GM23248 (cell line): ENCODE data around the gene SP4. TPM values are rescaled to one million over a fixed set of nuclear protein-coding genes. Genes with fewer than 3 reads are reported as not detected.

ENCODE experiments used
- DNase-seq: peaks from one replicate; pipeline ENCODE4 v3.0.0-alpha.2; 2015
- H2AFZ ChIP-seq: fragments of 200-600 bp; sonication (generic); 2 replicates; pipeline ENCODE4 v1.6.1; 2016; ENCODE audit warnings: antibody characterized with exemption
- H3F3A ChIP-seq: fragments of 200-600 bp; sonication (generic); 2 replicates; pipeline ENCODE4 v1.6.1; 2016; ENCODE audit warnings: mild to moderate bottlenecking, antibody characterized with exemption, mixed run types; ENCODE audit not compliant: insufficient read depth
- H3K27ac ChIP-seq: fragments of 200-600 bp; sonication (generic); 2 replicates; pipeline ENCODE4 v1.5.1; 2016; ENCODE audit warnings: mild to moderate bottlenecking
- H3K27me3 ChIP-seq: fragments of 200-600 bp; sonication (generic); replicated peaks from 2 replicates; pipeline ENCODE4 v1.6.1; 2016; ENCODE audit warnings: mild to moderate bottlenecking; ENCODE audit not compliant: insufficient read depth
- H3K36me3 ChIP-seq: fragments of 200-600 bp; sonication (generic); 2 replicates; pipeline ENCODE4 v1.6.1; 2016; ENCODE audit warnings: low read depth, mild to moderate bottlenecking
- H3K4me1 ChIP-seq: fragments of 200-600 bp; sonication (generic); 2 replicates; pipeline ENCODE4 v1.6.1; 2016; ENCODE audit warnings: mild to moderate bottlenecking; ENCODE audit not compliant: insufficient read depth
- H3K4me2 ChIP-seq: fragments of 200-600 bp; sonication (generic); one replicate; pipeline ENCODE4 v1.6.1; 2016; ENCODE audit warnings: mild to moderate bottlenecking; ENCODE audit not compliant: unreplicated experiment
- H3K4me3 ChIP-seq: fragments of 200-600 bp; sonication (generic); 2 replicates; pipeline ENCODE4 v1.5.1; 2016; ENCODE audit warnings: mild to moderate bottlenecking
- H3K79me2 ChIP-seq: fragments of 200-600 bp; sonication (generic); 2 replicates; pipeline ENCODE4 v1.6.1; 2016; ENCODE audit warnings: mild to moderate bottlenecking; ENCODE audit not compliant: insufficient read depth
- H3K9ac ChIP-seq: fragments of 200-600 bp; sonication (generic); 2 replicates; pipeline ENCODE4 v1.6.1; 2016; ENCODE audit warnings: mild to moderate bottlenecking
- H3K9me2 ChIP-seq: fragments of 200-600 bp; sonication (generic); 2 replicates; pipeline ENCODE4 v1.6.1; 2016; ENCODE audit warnings: mixed run types, mild to moderate bottlenecking, moderate library complexity; ENCODE audit not compliant: insufficient read depth
- H3K9me3 ChIP-seq: fragments of 200-600 bp; sonication (generic); one replicate; pipeline ENCODE4 v1.6.1; 2017; ENCODE audit warnings: low read depth
- H4K20me1 ChIP-seq: fragments of 200-600 bp; sonication (generic); 2 replicates; pipeline ENCODE4 v1.6.0; 2016; ENCODE audit not compliant: insufficient read depth
- EZH2 ChIP-seq: fragments of 200-600 bp; sonication (generic); IDR thresholded peaks from 2 replicates; pipeline ENCODE4 v1.6.1; 2018; ENCODE audit warnings: antibody characterized with exemption, mild to moderate bottlenecking; ENCODE audit not compliant: insufficient read depth, poor library complexity, severe bottlenecking
- EZH2phosphoT487 ChIP-seq: fragments of 200-600 bp; sonication (generic); IDR thresholded peaks from 2 replicates; pipeline ENCODE4 v1.6.1; 2018; ENCODE audit warnings: antibody characterized with exemption, moderate library complexity, mild to moderate bottlenecking, low read depth; ENCODE audit not compliant: insufficient read depth
- WGBS, 2 experiments: methylation state at CpG; one replicate each; pipeline ENCODE4 v1.1.6; 2015 to 2017; ENCODE audit warnings: low lambda C conversion rate in 2 of 2, low coverage in 1 of 2; ENCODE audit errors: missing lambda C conversion rate in 2 of 2; 5-methylcytosine and 5-hydroxymethylcytosine counted together
- in situ Hi-C: fragments of 300-500 bp; cut with MboI; formaldehyde crosslinking; loops from 2 replicates; pipeline ENCODE4 v1.15.0; 2020
- polyA plus RNA-seq: library from polyadenylated mRNA; unstranded; fragments of >200 nt; fragmentation: Nextera tagmentation; extraction: Ambion mirVana; gene quantifications from 2 replicates; pipeline ENCODE4 v1.2.1, GENCODE V29; 2016
- total RNA-seq: library from RNA; depleted of rRNA; stranded (reverse); fragments of >200 nt; shearing (Covaris generic); gene quantifications from 2 replicates; pipeline ENCODE4 v1.2.3, GENCODE V29; 2014

The SP4 gene
- total and polyA plus RNA-seq, 2 experiments from 2014 or later, result 2.1 to 3.5 TPM

- DNase-seq, result no peak
- no peaks in the 10 kb centered on the region for H3K4me1 ChIP-seq
These were observed 19.9 kb upstream of the SP4 start for GRCh38 chr7:21407796-21408480.

GRCh38 chr7:21408481-21408820, 19.4 kb upstream of the SP4 start:
- no peak overlapping the region for H3K4me3 ChIP-seq
- 15 to 20% methylated on average over 3 of the region's 3 CpGs for WGBS, 2 experiments
- H3K9me2 ChIP-seq, result no peaks in the 10 kb centered on the region
- TF ChIP-seq EZH2phosphoT487 (no peak), EZH2 (no peak)
- H3F3A ChIP-seq, result no peaks in the 10 kb centered on the region
- H3K27me3 ChIP-seq, result no peaks in the 10 kb centered on the region; the same call in 1 of the 2 replicates
- H3K79me2 ChIP-seq, result no peaks in the 10 kb centered on the region
- no peak overlapping the region for H2AFZ ChIP-seq
- no peak overlapping the region for H3K4me2 ChIP-seq
- in situ Hi-C loops, result no loop called here
- H3K9ac ChIP-seq, result no peak overlapping the region
- no peak overlapping the region for H3K27ac ChIP-seq
- no peaks in the 10 kb centered on the region for H3K9me3 ChIP-seq
- no peaks in the 10 kb centered on the region for H4K20me1 ChIP-seq
- H3K4me1 ChIP-seq, result no peaks in the 10 kb centered on the region
- DNase-seq, result no peak
- H3K36me3 ChIP-seq, result no peaks in the 10 kb centered on the region

More at GRCh38 chr7:21407796-21408480, 19.9 kb upstream of the SP4 start:
- Histone ChIP-seq H3K36me3 (no peaks in the 10 kb centered on the region), H3K9me2 (no peaks in the 10 kb centered on the region), H3K9me3 (no peaks in the 10 kb centered on the region), H3K27ac (no peak overlapping the region), H3K4me2 (no peak overlapping the region), H3F3A (no peaks in the 10 kb centered on the region), H3K4me3 (no peak overlapping the region), H2AFZ (no peak overlapping the region), H3K79me2 (no peaks in the 10 kb centered on the region), H3K27me3 (no peaks in the 10 kb centered on the region; the same call in 1 of the 2 replicates), H3K9ac (no peak overlapping the region), H4K20me1 (no peaks in the 10 kb centered on the region)
- 10 to 15% methylated on average over 4 of the region's 4 CpGs for WGBS, 2 experiments
- no peak for TF ChIP-seq EZH2
- no peak for TF ChIP-seq EZH2phosphoT487
- in situ Hi-C loops, result no loop called here

GRCh38 chr7:21412410-21412851, 15.5 kb upstream of the SP4 start:
- TF ChIP-seq EZH2phosphoT487, result no peak
- 15 to 20% methylated on average over 1 of the region's 1 CpG for WGBS, 2 experiments

GRCh38 chr7:21412957-21413356, 14.9 kb upstream of the SP4 start:
- Histone ChIP-seq H3K36me3 (no peaks in the 10 kb centered on the region), H3F3A (no peaks in the 10 kb centered on the region), H3K9ac (no peak overlapping the region), H3K27me3 (no peaks in the 10 kb centered on the region; the same call in 1 of the 2 replicates), H3K4me1 (no peaks in the 10 kb centered on the region), H3K9me2 (no peaks in the 10 kb centered on the region), H3K27ac (no peak overlapping the region), H3K9me3 (no peaks in the 10 kb centered on the region), H3K4me2 (no peak overlapping the region), H2AFZ (no peak overlapping the region), H3K79me2 (no peaks in the 10 kb centered on the region), H3K4me3 (no peak overlapping the region), H4K20me1 (no peaks in the 10 kb centered on the region)
- in situ Hi-C loops, result no loop called here
- TF ChIP-seq EZH2 (no peak), EZH2phosphoT487 (no peak)
- no peak for DNase-seq
- 0 to 5% methylated on average over 2 of the region's 2 CpGs for WGBS, 2 experiments

More at GRCh38 chr7:21412410-21412851, 15.5 kb upstream of the SP4 start:
- no peak overlapping the region for H3K9ac ChIP-seq
- no peak overlapping the region for H3K4me2 ChIP-seq
- H3F3A ChIP-seq, result no peaks in the 10 kb centered on the region
- no peak overlapping the region for H2AFZ ChIP-seq
- H3K4me1 ChIP-seq, result no peaks in the 10 kb centered on the region
- H3K9me2 ChIP-seq, result no peaks in the 10 kb centered on the region
- no peaks in the 10 kb centered on the region for H3K79me2 ChIP-seq
- H3K27ac ChIP-seq, result no peak overlapping the region
- no peaks in the 10 kb centered on the region for H3K9me3 ChIP-seq
- no peak overlapping the region for H3K4me3 ChIP-seq
- H3K36me3 ChIP-seq, result no peaks in the 10 kb centered on the region
- H4K20me1 ChIP-seq, result no peaks in the 10 kb centered on the region
- no peaks in the 10 kb centered on the region; the same call in 1 of the 2 replicates for H3K27me3 ChIP-seq
- in situ Hi-C loops, result no loop called here
- no peak for DNase-seq
